Sigmoid colon (tissue), 7 donors: ENCODE results near the gene KIF5C. TPM values are rescaled to one million over a fixed set of nuclear protein-coding genes. Genes with fewer than 3 reads are reported as not detected.
"Not testable (repeated sequence)": the region's sequence is repeated elsewhere in the genome, so short reads cannot be mapped to it uniquely, and the experiment has no call there.

ENCODE experiments used
- DNase-seq: peaks from one replicate; pipeline ENCODE4 v3.0.0-alpha.2; 2019
- H3K27ac ChIP-seq, 4 donors: fragments of 200-600 bp; sonication (generic); one replicate each; pipeline ENCODE4 v1.5.1; 2016 to 2019; ENCODE audit warnings: mild to moderate bottlenecking in 1 of 4
- H3K27me3 ChIP-seq, 3 donors: fragments of 200-600 bp; sonication (generic); one replicate each; pipeline ENCODE4 v1.5.1; 2019; ENCODE audit warnings: mild to moderate bottlenecking in 1 of 3
- H3K36me3 ChIP-seq, 4 donors: fragments of 200-600 bp; sonication (generic); one replicate each; pipeline ENCODE4 v1.5.1; 2016 to 2019
- H3K4me1 ChIP-seq, 4 donors: fragments of 200-600 bp; sonication (generic); one replicate each; pipeline ENCODE4 v1.5.1; 2017 to 2019
- H3K4me3 ChIP-seq, 4 donors: fragments of 200-600 bp; sonication (generic); one replicate each; pipeline ENCODE4 v1.5.1; 2017 to 2019; ENCODE audit warnings: mild to moderate bottlenecking in 2 of 4, moderate library complexity in 1 of 4
- H3K9me3 ChIP-seq, 4 donors: fragments of 200-600 bp in 3 of 4; sonication (generic) in 3 of 4; one replicate each; pipeline versions ENCODE4 v1.5.1 to v1.6.1; 2013 to 2019
- EP300 ChIP-seq, 4 donors: sonication (generic); formaldehyde crosslinking; IDR thresholded peaks; one replicate each; pipeline ENCODE4 v1.6.1; 2017; ENCODE audit warnings: antibody characterized with exemption in 4 of 4
- POLR2A ChIP-seq, 2 donors: fragments of 450-650 bp; IDR thresholded peaks; one replicate each; pipeline ENCODE4 v1.6.1; 2016; ENCODE audit warnings: antibody characterized with exemption in 2 of 2, mild to moderate bottlenecking in 2 of 2, moderate library complexity in 2 of 2
- POLR2AphosphoS5 ChIP-seq, 4 donors: sonication (generic); formaldehyde crosslinking; IDR thresholded peaks; one replicate each; pipeline ENCODE4 v1.6.1; 2017; ENCODE audit warnings: antibody characterized with exemption in 4 of 4
- WGBS, 2 donors: extraction: QIAGEN DNeasy Blood & Tissue Kit; methylation state at CpG; one replicate each; pipeline ENCODE4 v1.1.7; 2013; 5-methylcytosine and 5-hydroxymethylcytosine counted together
- intact Hi-C: fragments of 100-400 bp; cut with DNase I; formaldehyde crosslinking; loops from one replicate; pipeline ENCODE4 v1.15.1; 2023
- polyA plus RNA-seq, 3 donors: library from polyadenylated mRNA; stranded (reverse); fragments of 200-250 nt; gene quantifications; one replicate each; pipeline ENCODE4 v1.2.3, GENCODE V29; 2013
- total RNA-seq, 4 donors: library from RNA; depleted of rRNA; stranded (reverse); fragments of >200 nt; gene quantifications; one replicate each; pipeline ENCODE4 v1.1.0, GENCODE V29; 2016
- TF ChIP-seq, protein P1 (sequence below), 4 experiments: fragments of 450-650 bp in 3 of 4; fragments of 200-600 bp in 1 of 4; IDR thresholded peaks; one replicate each; pipeline ENCODE4 v1.5.1; 2016 to 2019; ENCODE audit warnings: antibody characterized with exemption in 4 of 4, mild to moderate bottlenecking in 3 of 4, moderate library complexity in 2 of 4
- donor health status: healthy with polysubstance abuse.
- donor health status: Bipolar disorder and iron deficiency.
- donor health status: healthy.

The KIF5C gene
- total and polyA plus RNA-seq, 7 donors = 0.23 to 11.1 (median 7.3) TPM

DNA sequence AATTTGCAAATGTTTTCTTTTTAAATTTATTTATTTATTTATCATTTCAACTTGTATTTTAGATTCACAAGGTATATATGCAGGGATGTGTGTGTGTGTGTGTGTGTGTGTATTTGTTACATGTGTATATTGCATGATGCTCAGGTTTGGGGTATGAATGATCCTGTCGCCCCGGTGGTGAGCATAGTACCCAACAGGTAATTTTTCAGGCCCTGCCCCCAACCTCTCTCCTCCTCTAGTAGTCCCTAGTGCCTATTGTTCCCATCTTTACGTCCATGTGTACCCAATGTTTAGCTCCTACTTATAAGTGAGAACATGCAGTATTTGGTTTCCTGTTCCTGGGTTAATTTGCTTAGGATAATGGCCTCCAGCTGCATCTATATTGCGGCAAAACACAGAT, 33.0 kb upstream of the KIF5C start:
- Histone ChIP-seq H3K27ac (no peak overlapping the region), H3K9me3 (no peaks in the 10 kb centered on the region), H3K4me3 (no peak overlapping the region), H3K27me3 (no peaks in the 10 kb centered on the region), H3K36me3 (no peaks in the 10 kb centered on the region), H3K4me1 (no peaks in the 10 kb centered on the region)
- intact Hi-C loops = no loop called here
- TF ChIP-seq, protein P1, sequence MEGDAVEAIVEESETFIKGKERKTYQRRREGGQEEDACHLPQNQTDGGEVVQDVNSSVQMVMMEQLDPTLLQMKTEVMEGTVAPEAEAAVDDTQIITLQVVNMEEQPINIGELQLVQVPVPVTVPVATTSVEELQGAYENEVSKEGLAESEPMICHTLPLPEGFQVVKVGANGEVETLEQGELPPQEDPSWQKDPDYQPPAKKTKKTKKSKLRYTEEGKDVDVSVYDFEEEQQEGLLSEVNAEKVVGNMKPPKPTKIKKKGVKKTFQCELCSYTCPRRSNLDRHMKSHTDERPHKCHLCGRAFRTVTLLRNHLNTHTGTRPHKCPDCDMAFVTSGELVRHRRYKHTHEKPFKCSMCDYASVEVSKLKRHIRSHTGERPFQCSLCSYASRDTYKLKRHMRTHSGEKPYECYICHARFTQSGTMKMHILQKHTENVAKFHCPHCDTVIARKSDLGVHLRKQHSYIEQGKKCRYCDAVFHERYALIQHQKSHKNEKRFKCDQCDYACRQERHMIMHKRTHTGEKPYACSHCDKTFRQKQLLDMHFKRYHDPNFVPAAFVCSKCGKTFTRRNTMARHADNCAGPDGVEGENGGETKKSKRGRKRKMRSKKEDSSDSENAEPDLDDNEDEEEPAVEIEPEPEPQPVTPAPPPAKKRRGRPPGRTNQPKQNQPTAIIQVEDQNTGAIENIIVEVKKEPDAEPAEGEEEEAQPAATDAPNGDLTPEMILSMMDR (IDR thresholded peaks at IDR 0.05) = no peak
- TF ChIP-seq POLR2AphosphoS5 (IDR thresholded peaks at IDR 0.05) = no peak
- no peak for TF ChIP-seq POLR2A (IDR thresholded peaks at IDR 0.05)
- no peak for TF ChIP-seq EP300 (IDR thresholded peaks at IDR 0.05)
- no peak for DNase-seq
- 86 to 89% methylated on average over 4 of the region's 4 CpGs for WGBS, 2 donors

DNA sequence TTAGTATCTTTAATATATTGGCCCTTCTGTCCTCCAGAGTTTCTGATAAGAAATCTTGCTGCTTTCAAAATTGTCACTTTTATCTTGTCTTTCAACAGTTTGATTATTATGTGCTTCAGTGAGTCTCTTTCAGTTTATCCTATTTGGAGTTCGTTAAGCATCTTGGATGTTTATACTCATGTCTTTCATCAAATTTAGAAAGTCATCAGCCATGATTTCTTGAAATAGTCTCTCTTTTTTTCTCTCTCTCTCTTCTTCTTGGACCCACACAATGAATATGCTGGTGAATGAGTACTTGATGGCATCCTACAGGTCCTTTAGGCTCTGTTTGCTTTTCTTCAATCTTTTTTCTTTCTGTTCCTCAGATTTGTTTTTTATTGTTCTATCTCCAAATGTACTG, 26.9 kb upstream of the KIF5C start:
- no peak overlapping the region for H3K27ac ChIP-seq
- 86 to 91% methylated on average over 1 of the region's 1 CpG for WGBS, 2 donors
- no peak overlapping the region for H3K4me3 ChIP-seq
- no peaks in the 10 kb centered on the region for H3K4me1 ChIP-seq
- intact Hi-C loops = no loop called here
- no peak for DNase-seq
- peaks cover 0 to 4% (median 0%) of the 10 kb centered on the region in 4 donors for H3K9me3 ChIP-seq
- no peaks in the 10 kb centered on the region for H3K36me3 ChIP-seq
- no peaks in the 10 kb centered on the region for H3K27me3 ChIP-seq
- TF ChIP-seq POLR2AphosphoS5 (IDR thresholded peaks at IDR 0.05) (no peak), EP300 (IDR thresholded peaks at IDR 0.05) (no peak), POLR2A (IDR thresholded peaks at IDR 0.05) (no peak)
- TF ChIP-seq, protein P1 (IDR thresholded peaks at IDR 0.05) = no peak

DNA sequence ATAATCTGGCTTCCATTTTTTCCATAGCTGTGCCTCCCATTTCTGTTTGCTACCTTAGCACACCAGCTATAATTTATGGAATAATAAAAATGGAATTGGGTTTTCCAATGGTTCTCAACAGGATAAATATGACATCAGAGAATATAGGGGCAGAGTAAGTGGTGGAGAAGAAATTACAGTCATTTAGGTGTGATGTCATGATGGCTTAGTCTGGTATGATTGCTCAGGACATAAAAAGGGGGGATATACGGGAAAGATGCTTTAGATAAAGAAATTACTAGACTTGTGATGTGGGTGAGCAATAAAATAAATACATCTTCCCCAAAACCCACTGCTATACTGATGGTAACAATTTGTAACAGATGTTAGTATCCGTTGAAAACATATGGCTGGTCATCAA, 21.6 kb upstream of the KIF5C start:
- H3K4me1 ChIP-seq = no peaks in the 10 kb centered on the region
- intact Hi-C loops = no loop called here
- no peak for TF ChIP-seq POLR2A (IDR thresholded peaks at IDR 0.05)
- no peak for TF ChIP-seq EP300 (IDR thresholded peaks at IDR 0.05)
- no peak for TF ChIP-seq POLR2AphosphoS5 (IDR thresholded peaks at IDR 0.05)
- TF ChIP-seq, protein P1 (IDR thresholded peaks at IDR 0.05) = no peak
- WGBS, 2 donors = 71 to 75% methylated on average over 2 of the region's 2 CpGs
- H3K27me3 ChIP-seq = no peaks in the 10 kb centered on the region
- no peak overlapping the region for H3K4me3 ChIP-seq
- no peaks in the 10 kb centered on the region for H3K9me3 ChIP-seq
- no peaks in the 10 kb centered on the region for H3K36me3 ChIP-seq
- no peak for DNase-seq
- H3K27ac ChIP-seq = no peak overlapping the region

DNA sequence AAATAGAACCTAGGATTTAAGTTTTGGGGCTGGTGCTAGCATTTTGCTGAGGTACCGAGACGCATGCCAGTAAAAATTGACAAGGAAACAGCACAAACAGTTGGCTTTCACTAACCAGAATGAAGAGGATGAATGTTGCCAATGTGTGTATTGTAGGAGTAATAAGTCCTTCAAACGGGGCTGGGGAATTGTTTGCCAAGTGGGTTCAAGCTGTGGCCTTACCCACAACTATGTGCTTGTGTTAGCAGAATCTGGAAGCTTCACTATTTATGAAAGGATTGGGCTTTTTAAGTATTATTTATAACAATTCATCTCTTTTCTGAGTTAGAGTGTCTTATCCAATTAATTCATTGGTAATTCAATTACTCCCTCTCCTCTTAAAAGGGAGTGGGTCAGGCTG, 15.0 kb upstream of the KIF5C start:
- Histone ChIP-seq H3K4me1 (no peaks in the 10 kb centered on the region), H3K36me3 (no peaks in the 10 kb centered on the region), H3K9me3 (no peaks in the 10 kb centered on the region), H3K27ac (no peak overlapping the region), H3K27me3 (no peaks in the 10 kb centered on the region), H3K4me3 (no peak overlapping the region)
- 64 to 72% methylated on average over 3 of the region's 3 CpGs for WGBS, 2 donors
- DNase-seq = no peak
- intact Hi-C loops = no loop called here
- TF ChIP-seq, protein P1 (IDR thresholded peaks at IDR 0.05) = no peak
- no peak for TF ChIP-seq POLR2AphosphoS5 (IDR thresholded peaks at IDR 0.05)
- no peak for TF ChIP-seq EP300 (IDR thresholded peaks at IDR 0.05)
- no peak for TF ChIP-seq POLR2A (IDR thresholded peaks at IDR 0.05)

DNA sequence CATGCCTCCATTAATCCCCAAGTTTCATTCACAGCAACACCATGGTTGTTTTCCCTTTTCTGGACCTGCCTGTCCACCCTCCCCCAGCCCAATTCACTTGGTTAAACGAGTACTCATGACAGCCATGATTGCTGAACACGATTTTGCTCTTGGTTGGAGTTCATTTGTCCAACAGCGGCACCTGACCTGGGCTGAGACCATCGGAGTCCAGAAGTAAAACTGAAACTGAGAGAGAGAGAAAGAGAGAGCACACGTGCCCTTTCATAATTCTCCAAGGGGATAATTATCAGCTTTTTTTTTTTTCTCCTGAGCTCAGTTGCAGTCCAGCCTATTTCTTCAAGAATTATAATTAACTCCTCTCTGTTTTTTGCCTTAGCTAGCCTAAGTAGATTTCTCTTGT, 13.7 kb upstream of the KIF5C start:
- no peak for TF ChIP-seq EP300 (IDR thresholded peaks at IDR 0.05)
- TF ChIP-seq, protein P1 (IDR thresholded peaks at IDR 0.05) = no peak
- no peak for TF ChIP-seq POLR2AphosphoS5 (IDR thresholded peaks at IDR 0.05)
- no peak for TF ChIP-seq POLR2A (IDR thresholded peaks at IDR 0.05)
- Histone ChIP-seq H3K27me3 (no peaks in the 10 kb centered on the region), H3K36me3 (no peaks in the 10 kb centered on the region), H3K4me3 (no peak overlapping the region), H3K4me1 (no peaks in the 10 kb centered on the region), H3K27ac (no peak overlapping the region), H3K9me3 (no peaks in the 10 kb centered on the region)
- WGBS, 2 donors = 84% methylated on average over 5 of the region's 5 CpGs
- intact Hi-C loops = no loop called here
- no peak for DNase-seq

DNA sequence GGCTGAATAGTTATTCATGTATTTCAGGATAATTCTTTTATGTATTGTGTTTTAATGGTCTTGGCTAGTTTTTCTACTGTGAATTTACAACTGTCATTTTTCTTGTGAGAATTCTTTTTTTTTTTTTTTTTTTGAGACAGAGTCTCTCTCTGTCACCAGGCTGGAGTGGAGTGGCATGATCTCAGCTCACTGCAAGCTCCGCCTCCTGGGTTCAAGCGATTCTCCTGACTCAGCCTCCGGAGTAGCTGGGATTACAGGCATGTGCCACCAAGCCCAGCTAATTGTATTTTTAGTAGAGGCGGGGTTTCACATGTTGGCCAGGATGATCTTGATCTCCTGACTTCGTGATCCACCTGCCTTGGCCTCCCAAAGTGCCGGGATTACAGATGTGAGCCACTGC, 12.5 kb upstream of the KIF5C start:
- H3K27me3 ChIP-seq, intact Hi-C loops, H3K4me1 ChIP-seq, H3K36me3 ChIP-seq, H3K9me3 ChIP-seq, DNase-seq, H3K27ac ChIP-seq, H3K4me3 ChIP-seq: not testable (repeated sequence)
- WGBS, 2 donors = 90 to 93% methylated on average over 6 of the region's 6 CpGs
